ENCODE measurements around the gene MAD1L1.

Gene MAD1L1

DNA sequence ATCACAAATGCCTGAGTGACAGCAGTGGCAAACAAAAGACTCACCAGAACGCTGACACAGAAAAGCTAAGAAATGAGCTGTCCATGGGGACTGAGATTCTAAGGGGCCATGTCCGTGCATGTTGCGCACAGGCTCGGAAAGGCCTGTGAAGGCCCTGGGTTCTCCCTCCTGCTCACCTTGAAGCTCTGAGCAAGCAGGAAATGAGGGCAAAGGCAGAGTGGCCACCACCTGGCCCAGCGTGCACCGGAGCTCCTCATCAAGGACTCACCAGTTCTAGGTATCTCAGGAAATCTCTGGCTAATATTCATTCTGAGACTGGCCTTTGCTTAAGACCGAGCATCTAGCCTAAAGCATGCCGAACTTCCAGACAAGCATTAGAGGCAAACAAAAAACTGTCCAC is 52.7 kb downstream of the MAD1L1 start (continued):
- TF ChIP-seq GLI2 (tag by site-specific recombination; IDR thresholded peaks at IDR 0.05; ENCODE audit: borderline replicate concordance, low read depth) (no peak), ZNF530 (tag by site-specific recombination; IDR thresholded peaks at IDR 0.05; ENCODE audit: low read depth) (no peak), ZNF558 (tag by site-specific recombination; IDR thresholded peaks at IDR 0.05) (no peak), ZNF140 (tag by site-specific recombination; IDR thresholded peaks at IDR 0.05) (no peak), ZBTB20 (tag by site-specific recombination; IDR thresholded peaks at IDR 0.05) (no peak)
- TF ChIP-seq, protein P1, sequence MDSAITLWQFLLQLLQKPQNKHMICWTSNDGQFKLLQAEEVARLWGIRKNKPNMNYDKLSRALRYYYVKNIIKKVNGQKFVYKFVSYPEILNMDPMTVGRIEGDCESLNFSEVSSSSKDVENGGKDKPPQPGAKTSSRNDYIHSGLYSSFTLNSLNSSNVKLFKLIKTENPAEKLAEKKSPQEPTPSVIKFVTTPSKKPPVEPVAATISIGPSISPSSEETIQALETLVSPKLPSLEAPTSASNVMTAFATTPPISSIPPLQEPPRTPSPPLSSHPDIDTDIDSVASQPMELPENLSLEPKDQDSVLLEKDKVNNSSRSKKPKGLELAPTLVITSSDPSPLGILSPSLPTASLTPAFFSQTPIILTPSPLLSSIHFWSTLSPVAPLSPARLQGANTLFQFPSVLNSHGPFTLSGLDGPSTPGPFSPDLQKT (IDR thresholded peaks at IDR 0.05; ENCODE audit: borderline replicate concordance, low read depth, low read length): no peak

DNA sequence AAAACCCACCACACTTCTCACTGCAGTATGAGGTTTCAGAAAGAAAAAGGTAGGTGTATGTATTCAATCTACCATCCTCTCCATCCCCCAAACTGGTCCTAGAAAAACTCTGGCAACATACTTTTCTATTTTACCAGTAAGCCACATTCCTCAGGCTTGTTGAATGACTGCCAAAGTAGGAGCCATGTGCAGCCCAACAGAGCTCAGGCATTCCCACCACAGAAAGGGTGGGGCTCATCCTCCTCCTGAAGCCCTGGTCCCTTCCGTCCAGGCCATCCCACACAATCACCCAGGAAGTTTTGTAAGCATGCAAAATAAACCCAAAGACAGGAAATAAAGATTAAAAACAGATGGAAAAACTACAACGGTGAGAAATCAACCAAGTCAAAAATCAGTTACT is 57.2 kb downstream of the MAD1L1 start:
- H3K4me1 ChIP-seq (ENCODE audit: control insufficient read depth, insufficient read depth, low read length): peaks cover 6% of the 10 kb centered on the region
- no peak overlapping the region for H3K27ac ChIP-seq (ENCODE audit: extremely low read depth, low read depth, low read length)
- H3K4me3 ChIP-seq (ENCODE audit: low read depth, low read length): no peak overlapping the region
- POLR2A ChIA-PET: no interaction called here
- H3K36me3 ChIP-seq (ENCODE audit: control insufficient read depth in 2 of 2, insufficient read depth in 1 of 2, low read length in 2 of 2): peaks cover 0 to 20% of the 10 kb centered on the region in 2 experiments; a peak in 1 of 3 replicates
- no peaks in the 10 kb centered on the region for H3K9me3 ChIP-seq (ENCODE audit: control insufficient read depth, insufficient read depth, low read depth, low read length)
- CTCF ChIA-PET: interaction anchor here (0.6 to 0.8 kb wide), 3 partner anchors 17 to 38 kb away, joined by 3 to 5 read pairs (median 4); no protein-coding TSS in a partner anchor
- TF ChIP-seq OSR2 (tag by site-specific recombination; IDR thresholded peaks at IDR 0.05) (0 out of 2 replicates have a peak, but pooled peaks have one; percentile 16), ZNF335 (tag by site-specific recombination; conservative IDR thresholded peaks at IDR 0.05) (no peak), ZNF266 (tag by site-specific recombination; IDR thresholded peaks at IDR 0.05; ENCODE audit: low read depth) (no peak), ZNF19 (tag by site-specific recombination; IDR thresholded peaks at IDR 0.05; ENCODE audit: low read depth) (no peak), ZBTB7A (tag by site-specific recombination; IDR thresholded peaks at IDR 0.05; ENCODE audit: low read depth) (no peak), ZNF548 (tag by site-specific recombination; IDR thresholded peaks at IDR 0.05) (no peak), ZNF112 (tag by site-specific recombination; IDR thresholded peaks at IDR 0.05) (no peak), MYNN (tag by site-specific recombination; IDR thresholded peaks at IDR 0.05; ENCODE audit: borderline replicate concordance) (no peak), SCRT2 (tag by site-specific recombination; IDR thresholded peaks at IDR 0.05) (no peak)
- TF ChIP-seq, protein P2, sequence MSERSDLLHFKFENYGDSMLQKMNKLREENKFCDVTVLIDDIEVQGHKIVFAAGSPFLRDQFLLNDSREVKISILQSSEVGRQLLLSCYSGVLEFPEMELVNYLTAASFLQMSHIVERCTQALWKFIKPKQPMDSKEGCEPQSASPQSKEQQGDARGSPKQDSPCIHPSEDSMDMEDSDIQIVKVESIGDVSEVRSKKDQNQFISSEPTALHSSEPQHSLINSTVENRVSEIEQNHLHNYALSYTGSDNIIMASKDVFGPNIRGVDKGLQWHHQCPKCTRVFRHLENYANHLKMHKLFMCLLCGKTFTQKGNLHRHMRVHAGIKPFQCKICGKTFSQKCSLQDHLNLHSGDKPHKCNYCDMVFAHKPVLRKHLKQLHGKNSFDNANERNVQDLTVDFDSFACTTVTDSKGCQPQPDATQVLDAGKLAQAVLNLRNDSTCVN (tag by site-specific recombination; optimal IDR thresholded peaks at IDR 0.05): no peak
- TF ChIP-seq, protein P3, sequence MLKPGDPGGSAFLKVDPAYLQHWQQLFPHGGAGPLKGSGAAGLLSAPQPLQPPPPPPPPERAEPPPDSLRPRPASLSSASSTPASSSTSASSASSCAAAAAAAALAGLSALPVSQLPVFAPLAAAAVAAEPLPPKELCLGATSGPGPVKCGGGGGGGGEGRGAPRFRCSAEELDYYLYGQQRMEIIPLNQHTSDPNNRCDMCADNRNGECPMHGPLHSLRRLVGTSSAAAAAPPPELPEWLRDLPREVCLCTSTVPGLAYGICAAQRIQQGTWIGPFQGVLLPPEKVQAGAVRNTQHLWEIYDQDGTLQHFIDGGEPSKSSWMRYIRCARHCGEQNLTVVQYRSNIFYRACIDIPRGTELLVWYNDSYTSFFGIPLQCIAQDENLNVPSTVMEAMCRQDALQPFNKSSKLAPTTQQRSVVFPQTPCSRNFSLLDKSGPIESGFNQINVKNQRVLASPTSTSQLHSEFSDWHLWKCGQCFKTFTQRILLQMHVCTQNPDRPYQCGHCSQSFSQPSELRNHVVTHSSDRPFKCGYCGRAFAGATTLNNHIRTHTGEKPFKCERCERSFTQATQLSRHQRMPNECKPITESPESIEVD (tag by site-specific recombination; IDR thresholded peaks at IDR 0.05): peak; percentile 71
- TF ChIP-seq, protein P4, sequence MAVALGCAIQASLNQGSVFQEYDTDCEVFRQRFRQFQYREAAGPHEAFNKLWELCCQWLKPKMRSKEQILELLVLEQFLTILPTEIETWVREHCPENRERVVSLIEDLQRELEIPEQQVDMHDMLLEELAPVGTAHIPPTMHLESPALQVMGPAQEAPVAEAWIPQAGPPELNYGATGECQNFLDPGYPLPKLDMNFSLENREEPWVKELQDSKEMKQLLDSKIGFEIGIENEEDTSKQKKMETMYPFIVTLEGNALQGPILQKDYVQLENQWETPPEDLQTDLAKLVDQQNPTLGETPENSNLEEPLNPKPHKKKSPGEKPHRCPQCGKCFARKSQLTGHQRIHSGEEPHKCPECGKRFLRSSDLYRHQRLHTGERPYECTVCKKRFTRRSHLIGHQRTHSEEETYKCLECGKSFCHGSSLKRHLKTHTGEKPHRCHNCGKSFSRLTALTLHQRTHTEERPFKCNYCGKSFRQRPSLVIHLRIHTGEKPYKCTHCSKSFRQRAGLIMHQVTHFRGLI (tag by site-specific recombination; IDR thresholded peaks at IDR 0.05): peak; percentile 98

DNA sequence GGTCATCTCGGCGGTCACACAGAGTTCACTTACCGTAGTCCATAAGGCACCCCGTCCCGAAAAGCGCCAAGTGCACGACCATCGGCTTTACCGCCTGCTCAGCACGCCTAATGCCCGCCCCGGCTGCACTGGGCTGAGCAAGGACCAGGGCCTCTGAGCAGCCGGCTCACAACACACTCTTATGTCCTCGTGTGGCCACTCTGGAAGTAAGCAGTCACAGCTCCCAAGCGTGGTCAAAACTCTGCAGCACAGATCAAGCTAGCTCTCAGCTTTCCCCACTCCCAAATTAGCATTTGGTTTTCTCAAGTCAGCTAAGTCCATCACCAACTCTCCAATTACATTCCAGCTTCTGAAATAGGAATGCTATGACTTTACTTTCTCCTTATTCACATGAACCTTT is 57.7 kb downstream of the MAD1L1 start:
- H3K27ac ChIP-seq (ENCODE audit: extremely low read depth, low read depth, low read length): no peak overlapping the region
- H3K36me3 ChIP-seq (ENCODE audit: control insufficient read depth in 2 of 2, insufficient read depth in 1 of 2, low read length in 2 of 2): peaks cover 0 to 21% of the 10 kb centered on the region in 2 experiments; a peak in 1 of 3 replicates
- no peak overlapping the region for H3K4me3 ChIP-seq (ENCODE audit: low read depth, low read length)
- CTCF ChIA-PET: interaction anchor here (0.6 to 0.8 kb wide), 3 partner anchors 17 to 38 kb away, joined by 3 to 5 read pairs (median 4); no protein-coding TSS in a partner anchor
- peaks cover 6% of the 10 kb centered on the region for H3K4me1 ChIP-seq (ENCODE audit: control insufficient read depth, insufficient read depth, low read length)
- POLR2A ChIA-PET: no interaction called here
- H3K9me3 ChIP-seq (ENCODE audit: control insufficient read depth, insufficient read depth, low read depth, low read length): no peaks in the 10 kb centered on the region
- TF ChIP-seq OSR2 (tag by site-specific recombination; IDR thresholded peaks at IDR 0.05) (no peak), ZNF223 (tag by site-specific recombination; IDR thresholded peaks at IDR 0.05) (no peak), ZNF610 (tag by site-specific recombination; IDR thresholded peaks at IDR 0.05; ENCODE audit: borderline replicate concordance) (no peak), ZBTB17 (tag by site-specific recombination; IDR thresholded peaks at IDR 0.05) (no peak), ZIC2 (tag by site-specific recombination; IDR thresholded peaks at IDR 0.05) (no peak), ZNF624 (tag by site-specific recombination; IDR thresholded peaks at IDR 0.05) (no peak)

Data from HEK293 (cell line).